Activated CD4-positive, alpha-beta T cell treated with anti-CD3 and anti-CD28 coated beads, Interleukin-2, amount 50 U/mL, for 16 hours (primary cell): ENCODE results near the gene C1QTNF6.

ENCODE experiments used
- DNase-seq: peaks from one replicate; pipeline ENCODE4 v3.0.0-alpha.2; 2020

C1QTNF6 gene

DNA sequence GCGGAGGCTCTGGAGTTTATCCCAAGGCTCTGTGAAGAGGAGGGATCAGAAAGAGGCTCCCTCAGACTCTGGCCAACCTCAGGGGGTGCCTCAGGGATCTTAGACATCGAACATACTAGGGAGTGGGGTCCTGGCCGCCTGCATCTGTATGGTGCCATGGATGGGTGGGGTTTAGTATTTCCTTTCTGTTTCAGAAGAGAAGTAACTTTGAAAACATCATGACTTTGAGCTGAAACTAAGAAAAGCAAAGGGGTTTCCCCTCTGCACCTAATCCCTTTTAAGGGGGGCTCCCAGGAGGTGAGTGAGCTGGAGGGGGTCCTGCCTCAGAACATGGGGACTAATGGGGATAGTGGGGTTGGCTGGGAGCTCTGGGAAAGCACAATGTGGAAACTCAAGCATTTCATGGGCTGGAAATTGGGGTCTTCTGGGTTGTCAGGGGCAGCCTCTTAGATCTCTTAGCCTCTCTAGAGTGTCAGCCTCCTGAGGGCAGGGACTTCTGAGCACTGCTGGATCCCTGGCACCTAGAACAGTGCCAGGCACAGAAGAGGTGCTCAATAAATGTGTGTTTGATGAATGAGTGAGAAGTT, 36.0 kb upstream of the C1QTNF6 start:
- no peak for DNase-seq

- DNase-seq, result peak; percentile 71
These were observed 34.5 kb upstream of the C1QTNF6 start for GRCh38 chr22:37222440-37222971.

DNA sequence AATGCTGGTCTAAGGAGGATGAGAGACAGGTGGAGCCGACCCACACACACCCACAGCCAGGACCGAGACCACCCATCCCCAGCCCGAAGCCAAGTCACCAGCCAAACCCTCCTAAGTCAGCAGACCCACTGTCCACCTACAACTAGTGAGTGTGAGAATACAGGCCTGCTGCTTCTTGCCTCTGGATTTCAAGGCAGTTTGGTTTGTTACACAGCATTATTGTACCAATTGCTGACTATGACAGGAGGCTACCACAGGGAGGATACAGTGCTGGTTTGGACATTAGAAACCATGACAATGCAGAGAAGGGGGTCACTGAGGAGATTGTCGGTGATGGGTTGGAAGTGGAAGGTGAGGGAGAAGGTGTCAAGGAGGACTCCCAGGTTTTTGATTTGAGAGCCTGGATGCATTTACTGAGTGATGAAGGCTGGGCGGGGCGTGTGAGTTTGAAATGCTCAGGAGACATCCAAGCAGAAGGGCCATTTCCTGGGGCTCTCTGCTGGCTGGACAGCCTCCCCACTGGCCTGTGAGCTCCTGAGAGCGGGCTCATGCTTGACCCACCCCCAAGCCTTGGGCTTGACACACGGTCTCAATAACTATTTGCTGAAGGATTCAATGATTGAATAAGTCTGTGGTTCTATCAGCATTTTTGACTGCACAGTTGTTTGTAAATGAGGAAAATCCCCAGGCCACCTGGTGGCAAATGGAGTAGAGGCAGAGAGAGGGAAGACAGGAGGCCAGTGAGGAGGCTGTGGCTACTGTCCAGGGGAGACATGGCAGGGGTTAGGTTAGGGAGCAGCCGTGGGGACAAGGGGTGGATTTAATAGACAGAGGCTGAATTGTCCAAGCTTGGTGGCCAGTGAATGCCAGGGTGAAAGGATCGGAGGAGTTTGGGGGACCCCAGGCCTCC, 33.6 kb upstream of the C1QTNF6 start:
- no peak for DNase-seq

GRCh38 chr22:37220543-37220981, 32.5 kb upstream of the C1QTNF6 start:
- no peak for DNase-seq

- DNase-seq, result no peak
These were observed 31.5 kb upstream of the C1QTNF6 start for GRCh38 chr22:37219533-37219932.

DNA sequence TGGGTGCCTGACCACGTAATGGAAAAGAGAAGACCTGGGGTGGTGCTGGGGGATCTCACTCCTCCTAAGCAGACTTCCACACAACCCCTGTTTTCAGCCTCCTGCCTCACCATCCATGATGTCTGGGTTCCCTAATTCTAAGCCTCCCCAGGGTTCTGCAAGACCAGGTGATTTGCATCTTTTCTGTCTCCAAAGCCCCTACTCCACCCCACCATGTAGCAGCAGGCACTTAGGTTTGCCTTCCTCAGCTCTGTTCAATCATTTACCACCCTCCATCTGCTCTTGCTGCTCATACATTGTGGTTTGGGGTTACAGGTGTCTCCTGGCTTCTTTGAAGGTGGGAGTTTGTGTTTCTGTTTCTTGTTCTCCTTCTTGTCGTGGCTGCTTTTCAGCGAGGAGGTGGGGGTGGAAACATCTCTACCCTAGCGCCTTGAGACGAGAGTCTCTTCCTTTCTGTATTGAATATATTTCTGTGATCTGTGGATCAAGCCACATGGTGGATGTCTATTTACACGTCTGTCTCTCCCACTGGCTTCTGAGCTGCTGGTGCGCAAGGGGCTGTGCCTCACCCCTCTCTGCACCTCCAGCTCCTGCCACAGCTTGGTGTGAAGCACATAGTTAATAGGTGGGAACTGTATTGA, 30.8 kb upstream of the C1QTNF6 start:
- no peak for DNase-seq

DNA sequence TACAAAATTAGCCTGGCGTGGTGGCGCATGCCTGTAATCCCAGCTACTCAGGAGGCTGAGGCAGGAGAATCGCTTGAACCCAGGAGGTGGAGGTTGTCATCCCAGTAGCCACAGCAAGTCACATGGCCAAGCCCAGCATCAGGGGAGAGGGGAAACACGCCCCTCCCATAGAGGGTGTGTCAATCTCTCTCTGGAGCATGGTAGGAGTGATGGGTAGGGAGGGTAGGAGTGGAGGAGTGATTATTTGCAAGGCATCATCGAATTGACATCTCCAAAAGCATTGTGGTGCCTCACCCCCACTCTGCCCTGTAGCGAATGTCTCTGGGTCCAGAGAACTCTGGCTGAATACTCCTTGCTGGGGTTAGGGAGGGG, 30.3 kb upstream of the C1QTNF6 start:
- DNase-seq, result no peak

DNA sequence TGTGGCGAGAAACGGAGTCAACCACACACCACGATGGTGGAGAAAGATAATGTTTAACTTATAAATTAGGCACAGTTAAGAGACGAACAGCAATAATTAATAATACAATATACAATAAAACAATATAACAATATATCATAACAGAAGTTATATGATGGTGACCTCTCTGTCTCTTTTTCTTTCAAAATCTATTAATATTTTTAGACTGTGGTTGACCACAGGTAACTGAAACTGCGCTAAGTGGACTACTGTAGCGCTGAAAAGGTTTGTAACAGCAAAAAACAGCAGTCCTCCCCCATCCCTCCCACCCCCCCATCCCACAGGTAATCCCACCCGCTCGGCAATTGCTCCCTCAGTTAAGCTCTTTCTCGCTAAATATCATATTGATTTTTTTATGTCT, 27.8 kb upstream of the C1QTNF6 start:
- DNase-seq, result no peak

DNA sequence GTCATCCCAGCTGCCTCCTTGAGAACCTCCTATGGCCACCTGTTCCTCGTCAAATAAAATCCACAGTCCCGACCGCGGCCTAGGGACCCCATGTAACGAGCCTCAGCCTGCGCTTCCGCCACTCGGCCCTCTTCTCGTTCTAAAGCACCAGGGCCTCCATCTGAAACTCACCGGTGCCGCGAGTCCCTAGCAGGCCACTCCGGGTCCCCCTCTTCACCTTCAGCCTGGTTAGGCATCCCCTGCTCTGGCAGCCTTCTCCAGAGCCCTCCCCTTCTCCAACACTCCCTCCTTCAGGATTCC, 26.6 kb upstream of the C1QTNF6 start:
- DNase-seq, result no peak

- DNase-seq, result no peak
These were observed 26.1 kb upstream of the C1QTNF6 start for GRCh38 chr22:37213941-37214730.

DNA sequence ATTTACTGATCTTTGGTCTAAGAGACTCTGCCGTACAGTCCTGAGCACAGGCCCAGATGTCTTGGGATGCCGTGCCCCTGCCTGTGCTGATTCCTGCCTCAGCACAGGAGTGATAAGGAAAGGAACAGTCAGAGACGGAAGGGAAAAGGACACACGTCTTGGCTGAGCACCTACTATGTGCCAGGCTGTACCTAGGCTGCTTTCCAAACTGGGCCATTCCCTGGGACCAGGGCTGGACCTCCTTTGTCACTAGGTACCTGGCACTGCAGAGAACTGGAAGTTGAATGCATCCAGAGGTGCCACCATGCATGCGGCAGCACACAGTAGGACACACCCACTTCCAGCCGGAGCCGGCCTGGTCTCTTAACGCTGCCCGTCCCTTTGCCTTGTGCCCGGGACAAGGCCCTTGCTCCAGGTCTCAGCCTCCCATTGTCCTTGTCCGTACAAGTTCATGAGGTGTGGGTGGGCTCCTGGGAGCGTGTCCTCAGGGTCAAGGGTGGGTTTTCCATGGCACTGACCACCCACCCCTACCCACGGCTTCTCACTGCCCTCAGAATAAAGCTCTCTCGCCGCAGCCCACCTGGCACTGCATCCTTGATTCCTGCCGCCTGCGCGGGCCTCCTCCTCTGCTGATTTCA, 25.3 kb upstream of the C1QTNF6 start:
- DNase-seq, result no peak

- DNase-seq, result no peak
These were observed 24.3 kb upstream of the C1QTNF6 start, which contains the start of gene SSTR3 for GRCh38 chr22:37212174-37212906. TSS of gene SSTR3 (minus strand) at chr22:37212477. CDS start at chr22:37207803, 4,674 bp downstream.

GRCh38 chr22:37211866-37212173, 23.8 kb upstream of the C1QTNF6 start:
- DNase-seq, result no peak

- no peak for DNase-seq
These were observed 23.2 kb upstream of the C1QTNF6 start for GRCh38 chr22:37211075-37211865.

DNA sequence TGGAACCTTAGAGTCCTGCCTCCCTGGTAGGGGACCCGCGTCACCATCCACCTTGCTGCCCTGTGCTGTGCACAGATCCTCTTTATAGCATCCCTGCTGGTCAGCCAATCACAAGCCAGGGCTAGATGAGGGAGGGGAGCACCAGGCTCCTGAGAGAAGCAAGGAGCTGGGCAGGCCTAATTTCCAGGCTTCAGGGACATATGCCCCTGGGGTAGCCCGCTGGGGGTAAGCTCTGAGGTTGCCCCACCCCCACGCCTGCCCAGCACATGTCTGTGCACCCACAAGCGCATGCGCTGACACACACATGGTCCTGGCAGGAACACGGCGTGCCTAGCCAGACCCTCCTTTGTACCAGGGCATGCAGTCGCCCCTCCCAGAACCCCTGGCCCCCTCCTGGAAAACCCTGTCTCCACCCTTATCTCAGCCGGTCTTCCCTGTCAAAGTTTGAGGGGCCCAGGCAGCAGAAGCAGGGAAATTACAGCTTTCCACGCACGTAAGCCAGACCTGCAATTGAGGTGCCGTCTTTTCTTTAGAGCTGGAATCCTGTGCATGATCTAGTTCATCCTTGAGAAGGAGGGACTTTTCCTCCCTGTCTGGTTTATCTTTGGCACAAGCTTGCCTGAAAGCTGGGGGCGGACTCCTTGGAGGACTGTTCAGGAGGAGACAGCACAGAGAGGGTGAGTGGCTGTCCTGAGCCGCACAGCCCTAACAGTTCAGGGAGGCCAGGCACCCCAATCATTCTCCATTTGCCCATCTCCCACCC, 22.2 kb upstream of the C1QTNF6 start:
- DNase-seq, result no peak

GRCh38 chr22:37209140-37209845, 21.2 kb upstream of the C1QTNF6 start:
- DNase-seq, result no peak

- no peak for DNase-seq
These were observed 20.5 kb upstream of the C1QTNF6 start for GRCh38 chr22:37208401-37209139.

DNA sequence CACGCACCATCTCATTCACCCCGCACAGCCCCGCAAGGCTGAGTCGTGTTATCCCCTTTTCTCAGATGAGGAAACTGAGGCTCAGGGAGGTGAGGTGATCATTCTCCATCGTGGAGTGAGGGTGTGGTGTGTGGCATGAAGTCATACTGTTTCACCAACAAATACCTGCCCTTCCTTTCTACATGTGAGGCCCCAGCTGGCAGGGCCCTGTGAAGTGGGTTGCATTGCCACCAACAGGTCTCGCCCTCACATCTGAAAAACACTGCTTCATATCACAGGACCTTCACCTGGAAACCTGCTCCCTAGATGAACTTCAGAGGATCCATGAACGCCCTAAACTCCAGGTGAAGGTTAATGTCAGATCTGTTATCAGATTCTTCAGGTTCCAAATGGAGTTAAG, 19.9 kb upstream of the C1QTNF6 start:
- DNase-seq, result no peak
